ENCODE measurements around the gene PHF2.

The PHF2 gene

GRCh38 chr9:93573516-93573828 lies 2.9 kb upstream of the PHF2 start:
- TF ChIP-seq CTCF (IDR thresholded peaks at IDR 0.05; ENCODE audit: insufficient read depth, low read depth, low read length, missing control alignments): no peak
- DNase-seq (ENCODE audit: low read depth): no peak
- H3K4me3 ChIP-seq (ENCODE audit: low read depth, low read length): no peak overlapping the region

GRCh38 chr9:93574091-93574899 lies 2.1 kb upstream of the PHF2 start:
- DNase-seq (ENCODE audit: low read depth): no peak
- no peak overlapping the region for H3K4me3 ChIP-seq (ENCODE audit: low read depth, low read length)
- no peak for TF ChIP-seq CTCF (IDR thresholded peaks at IDR 0.05; ENCODE audit: insufficient read depth, low read depth, low read length, missing control alignments)

GRCh38 chr9:93574900-93575795 lies 1.2 kb upstream of the PHF2 start:
- no peak for DNase-seq (ENCODE audit: low read depth)
- H3K4me3 ChIP-seq (ENCODE audit: low read depth, low read length): peak overlapping the region; percentile 71
- no peak for TF ChIP-seq CTCF (IDR thresholded peaks at IDR 0.05; ENCODE audit: insufficient read depth, low read depth, low read length, missing control alignments)

GRCh38 chr9:93575796-93576257 lies 557 bp upstream of the PHF2 start:
- H3K4me3 ChIP-seq (ENCODE audit: low read depth, low read length): peak overlapping the region; percentile 71
- no peak for TF ChIP-seq CTCF (IDR thresholded peaks at IDR 0.05; ENCODE audit: insufficient read depth, low read depth, low read length, missing control alignments)
- peak; percentile 54 for DNase-seq (ENCODE audit: low read depth)

- DNase-seq (ENCODE audit: low read depth): peak; percentile 41
- TF ChIP-seq CTCF (IDR thresholded peaks at IDR 0.05; ENCODE audit: insufficient read depth, low read depth, low read length, missing control alignments): no peak
- H3K4me3 ChIP-seq (ENCODE audit: low read depth, low read length): peak overlapping the region; percentile 53
Measured at GRCh38 chr9:93577078-93577974, 942 bp downstream of the PHF2 start.

GRCh38 chr9:93577975-93578682 lies 1.7 kb downstream of the PHF2 start:
- no peak for TF ChIP-seq CTCF (IDR thresholded peaks at IDR 0.05; ENCODE audit: insufficient read depth, low read depth, low read length, missing control alignments)
- no peak for DNase-seq (ENCODE audit: low read depth)
- no peak overlapping the region for H3K4me3 ChIP-seq (ENCODE audit: low read depth, low read length)
